HG03439 (cell line): ENCODE results near the gene VSX2.
"Not testable (repeated sequence)": the region's sequence is repeated elsewhere in the genome, so short reads cannot be mapped to it uniquely, and the experiment has no call there.

ENCODE experiments used
- ATAC-seq: cut with Tn5 transposase; IDR thresholded peaks from one replicate; pipeline ENCODE4 v1.9.1; 2021; ENCODE audit warnings: mild to moderate bottlenecking, moderate library complexity; ENCODE audit not compliant: unreplicated experiment

The VSX2 gene

GRCh38 chr14:74258764-74259035 is 19.5 kb downstream of the VSX2 start:
- ATAC-seq, result no peak

- no peak for ATAC-seq
Observed at GRCh38 chr14:74259513-74259912, 20.3 kb downstream of the VSX2 start.

DNA sequence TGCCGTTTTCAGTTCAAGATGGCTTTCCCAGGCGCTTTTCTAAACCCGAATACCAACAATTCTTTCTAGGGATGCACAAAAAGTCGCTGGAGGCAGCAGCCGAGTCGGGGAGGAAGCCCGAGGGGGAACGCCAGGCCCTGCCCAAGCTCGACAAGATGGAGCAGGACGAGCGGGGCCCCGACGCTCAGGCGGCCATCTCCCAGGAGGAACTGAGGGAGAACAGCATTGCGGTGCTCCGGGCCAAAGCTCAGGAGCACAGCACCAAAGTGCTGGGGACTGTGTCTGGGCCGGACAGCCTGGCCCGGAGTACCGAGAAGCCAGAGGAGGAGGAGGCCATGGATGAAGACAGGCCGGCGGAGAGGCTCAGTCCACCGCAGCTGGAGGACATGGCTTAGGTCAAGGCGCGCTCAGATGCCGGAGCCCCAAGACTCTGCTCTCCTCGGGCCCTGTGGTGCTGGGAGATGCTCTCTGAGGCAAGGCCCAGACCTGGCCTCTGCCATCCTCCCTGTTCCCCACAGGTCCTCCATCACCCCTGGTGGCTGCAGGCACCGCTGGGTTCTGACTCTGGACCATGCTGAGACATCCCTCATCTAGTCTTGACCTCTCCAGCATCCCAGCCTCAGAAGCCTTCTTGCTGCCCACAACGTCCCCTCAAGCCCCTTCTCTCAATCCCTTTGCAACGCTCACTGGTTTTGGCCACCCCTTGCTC is 21.4 kb downstream of the VSX2 start:
- no peak for ATAC-seq

DNA sequence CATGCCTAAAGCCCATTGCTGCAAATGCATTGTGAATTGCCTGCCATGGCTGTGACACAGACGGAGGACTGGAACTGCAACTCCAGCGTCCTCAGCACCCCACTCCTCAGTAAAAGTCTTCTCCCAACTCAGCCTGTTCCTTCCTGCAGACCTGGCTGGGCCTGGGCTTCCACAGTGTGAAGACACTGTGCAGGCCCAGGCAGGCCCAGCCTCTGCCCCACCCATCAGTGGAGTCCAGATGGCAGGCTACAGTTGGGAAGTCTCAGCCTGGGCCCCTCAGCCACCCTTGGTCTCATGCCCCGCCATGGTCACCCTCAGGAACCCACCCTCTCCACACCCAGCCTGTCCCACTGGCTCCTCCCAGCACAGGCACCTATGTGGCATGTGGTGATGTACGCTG is 22.0 kb downstream of the VSX2 start:
- ATAC-seq, result no peak

- ATAC-seq, result no peak
Observed at GRCh38 chr14:74262076-74262475, 22.8 kb downstream of the VSX2 start.

DNA sequence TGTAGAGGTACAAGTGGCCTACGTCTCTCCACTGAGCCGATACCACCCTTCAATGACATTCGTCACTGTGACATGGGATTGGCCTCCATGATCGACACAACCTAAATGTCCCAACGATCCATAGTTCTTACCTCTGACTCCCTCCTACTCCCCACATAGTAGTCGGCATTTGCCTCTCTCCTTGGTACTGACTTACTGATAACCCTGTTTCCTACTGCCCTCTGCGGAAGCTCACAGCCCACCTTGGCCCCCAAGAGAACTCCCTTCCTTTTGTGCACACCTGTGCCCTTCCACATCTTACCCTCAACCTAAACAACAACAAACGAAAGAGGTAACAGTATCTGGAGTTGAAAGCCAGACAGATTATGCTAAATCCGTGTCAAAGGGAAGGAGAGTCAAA is 23.9 kb downstream of the VSX2 start:
- no peak for ATAC-seq

GRCh38 chr14:74263921-74264320 is 24.7 kb downstream of the VSX2 start:
- no peak for ATAC-seq

- no peak for ATAC-seq
Observed at GRCh38 chr14:74265301-74265965, 26.2 kb downstream of the VSX2 start.

- ATAC-seq, result no peak
Observed at GRCh38 chr14:74267588-74267987, 28.3 kb downstream of the VSX2 start.

- ATAC-seq, result not testable (repeated sequence)
Observed at GRCh38 chr14:74270382-74271177, 31.3 kb downstream of the VSX2 start.

GRCh38 chr14:74271365-74271764 is 32.1 kb downstream of the VSX2 start:
- no peak for ATAC-seq

- no peak for ATAC-seq
Observed at GRCh38 chr14:74275241-74275841, 36.1 kb downstream of the VSX2 start.

DNA sequence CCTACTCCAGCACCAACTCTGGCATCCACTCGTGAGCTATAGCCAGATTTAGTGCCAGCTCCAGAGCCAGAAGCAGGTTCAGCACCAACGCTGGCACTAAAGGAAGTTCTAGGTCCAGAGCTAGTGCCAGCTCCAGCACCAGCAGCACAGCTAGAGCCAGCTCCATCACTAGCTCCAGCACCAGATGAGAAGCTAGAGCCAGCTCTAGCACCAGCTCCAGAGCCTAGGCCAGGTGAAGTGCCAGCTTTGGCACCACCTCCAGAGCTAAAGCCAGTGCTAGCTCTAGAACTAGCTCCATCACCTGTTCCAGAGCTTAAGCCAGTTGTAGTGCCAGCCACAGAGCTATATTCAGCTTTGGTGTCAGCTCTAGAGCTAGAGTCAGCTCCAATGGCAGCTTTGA is 38.8 kb downstream of the VSX2 start:
- no peak for ATAC-seq

DNA sequence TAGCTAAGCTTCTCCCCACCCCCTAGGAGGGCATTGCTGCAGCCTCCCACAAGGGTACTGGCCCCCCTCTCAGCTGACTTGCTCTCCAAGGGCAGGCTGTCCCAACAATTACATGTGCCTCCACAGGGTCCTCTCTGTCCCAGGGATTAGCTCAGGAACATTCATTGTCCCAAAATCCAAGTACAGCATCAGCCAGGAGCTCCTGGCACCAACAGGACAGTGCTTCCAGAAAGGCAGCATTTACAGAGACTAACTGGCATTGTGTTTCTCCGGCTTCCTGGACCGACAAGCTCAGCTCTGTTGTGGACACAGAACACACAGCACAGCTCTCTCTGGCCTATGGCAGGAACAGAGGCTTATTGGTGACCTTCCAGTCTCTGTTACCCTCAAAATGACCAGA is 41.8 kb downstream of the VSX2 start:
- no peak for ATAC-seq

DNA sequence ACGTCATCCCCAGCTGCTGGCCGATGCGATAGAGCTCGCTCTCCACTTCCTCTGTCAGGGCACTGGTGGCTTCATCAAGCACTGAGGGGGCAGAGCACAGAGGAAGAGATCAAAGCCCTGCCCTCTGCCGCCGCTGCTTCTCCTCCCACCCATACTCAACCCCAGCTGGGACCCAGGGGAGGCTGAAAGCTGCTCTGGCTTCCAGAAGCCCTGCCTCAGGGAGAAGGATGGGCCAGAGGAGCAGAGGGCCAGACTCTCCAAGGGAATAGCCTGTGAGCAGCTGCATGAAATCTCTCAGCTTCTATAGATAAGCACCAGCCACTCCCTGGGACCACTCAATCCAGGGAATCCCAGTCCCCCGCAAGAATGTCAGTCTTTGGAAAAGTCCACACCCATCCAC is 47.5 kb downstream of the VSX2 start:
- no peak for ATAC-seq

GRCh38 chr14:74289801-74290200 is 50.6 kb downstream of the VSX2 start:
- ATAC-seq, result no peak

DNA sequence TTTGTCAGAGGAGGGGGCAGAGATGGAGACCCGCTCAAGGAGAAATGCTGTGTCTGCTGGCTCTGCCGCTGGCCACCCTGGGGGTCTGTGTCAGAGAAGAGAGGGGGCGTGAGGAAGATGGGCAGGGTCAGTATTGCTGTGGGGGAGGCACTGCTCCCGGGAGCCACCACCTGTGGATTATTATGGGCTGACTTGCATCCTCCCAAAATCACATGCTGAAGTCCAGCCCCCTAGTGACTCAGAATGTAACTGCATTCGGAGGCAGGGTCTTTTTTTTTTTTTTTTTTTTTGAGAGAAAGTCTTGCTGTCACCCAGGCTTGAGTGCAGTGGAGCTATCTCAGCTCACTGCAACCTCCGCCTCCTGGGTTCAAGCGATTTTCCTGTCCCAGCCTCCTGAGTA is 51.2 kb downstream of the VSX2 start:
- no peak for ATAC-seq

- ATAC-seq, result no peak
Observed at GRCh38 chr14:74292061-74292460, 52.8 kb downstream of the VSX2 start.

DNA sequence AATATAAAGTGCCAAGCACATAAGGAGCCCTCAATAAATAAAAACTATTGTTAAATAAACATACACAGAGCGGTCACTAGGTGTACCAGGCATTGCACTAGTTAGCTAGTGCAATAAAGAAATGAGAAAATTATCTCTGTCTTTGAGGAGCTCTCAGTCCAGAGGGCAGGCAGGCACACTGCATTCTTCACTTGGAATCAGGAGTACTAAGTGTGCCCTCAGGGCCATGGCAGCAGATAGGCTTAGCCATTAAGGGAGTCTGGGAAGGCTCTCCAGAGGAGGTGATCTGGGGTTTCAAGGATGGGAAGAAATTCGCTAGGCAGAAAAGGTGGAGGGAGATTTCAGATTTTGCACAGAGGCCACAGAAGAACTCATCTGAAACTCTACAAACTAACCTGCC is 54.4 kb downstream of the VSX2 start:
- ATAC-seq, result no peak

DNA sequence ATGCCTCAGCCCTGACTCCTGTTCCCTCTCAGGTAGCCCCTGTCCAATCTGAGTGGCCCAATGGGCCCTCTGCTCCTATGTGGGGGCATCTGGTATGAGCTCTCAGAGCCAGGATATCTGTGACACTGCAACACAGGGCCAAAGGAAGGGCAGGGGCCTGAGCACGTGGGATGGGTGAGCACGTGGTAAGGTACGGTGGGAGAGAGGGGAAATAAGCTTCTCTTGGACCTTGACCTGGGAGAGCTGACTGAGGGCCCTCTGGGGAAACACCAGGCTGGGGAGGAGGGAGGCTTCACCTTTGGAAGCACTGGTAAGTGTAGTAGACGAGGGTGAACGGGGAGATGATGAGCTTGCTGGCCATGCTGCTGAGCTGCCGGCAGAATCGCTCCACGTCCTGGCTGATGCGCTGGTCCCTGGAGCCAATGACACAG is 56.8 kb downstream of the VSX2 start:
- no peak for ATAC-seq

- no peak for ATAC-seq
Observed at GRCh38 chr14:74297986-74298385, 58.7 kb downstream of the VSX2 start.

GRCh38 chr14:74299061-74299545 is 59.9 kb downstream of the VSX2 start:
- ATAC-seq, result no peak
